ENCODE results near the gene TRIM73.
"Not testable (repeated sequence)": the region's sequence is repeated elsewhere in the genome, so short reads cannot be mapped to it uniquely, and the experiment has no call there.

- TF ChIP-seq, protein P1, sequence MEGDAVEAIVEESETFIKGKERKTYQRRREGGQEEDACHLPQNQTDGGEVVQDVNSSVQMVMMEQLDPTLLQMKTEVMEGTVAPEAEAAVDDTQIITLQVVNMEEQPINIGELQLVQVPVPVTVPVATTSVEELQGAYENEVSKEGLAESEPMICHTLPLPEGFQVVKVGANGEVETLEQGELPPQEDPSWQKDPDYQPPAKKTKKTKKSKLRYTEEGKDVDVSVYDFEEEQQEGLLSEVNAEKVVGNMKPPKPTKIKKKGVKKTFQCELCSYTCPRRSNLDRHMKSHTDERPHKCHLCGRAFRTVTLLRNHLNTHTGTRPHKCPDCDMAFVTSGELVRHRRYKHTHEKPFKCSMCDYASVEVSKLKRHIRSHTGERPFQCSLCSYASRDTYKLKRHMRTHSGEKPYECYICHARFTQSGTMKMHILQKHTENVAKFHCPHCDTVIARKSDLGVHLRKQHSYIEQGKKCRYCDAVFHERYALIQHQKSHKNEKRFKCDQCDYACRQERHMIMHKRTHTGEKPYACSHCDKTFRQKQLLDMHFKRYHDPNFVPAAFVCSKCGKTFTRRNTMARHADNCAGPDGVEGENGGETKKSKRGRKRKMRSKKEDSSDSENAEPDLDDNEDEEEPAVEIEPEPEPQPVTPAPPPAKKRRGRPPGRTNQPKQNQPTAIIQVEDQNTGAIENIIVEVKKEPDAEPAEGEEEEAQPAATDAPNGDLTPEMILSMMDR (IDR thresholded peaks at IDR 0.05): not testable (repeated sequence)
- not testable (repeated sequence) for TF ChIP-seq TCF7L2 (IDR thresholded peaks at IDR 0.05; ENCODE audit: low read depth, low read length); REST (IDR thresholded peaks at IDR 0.05; ENCODE audit: insufficient read depth in 1 of 2, low read depth in 2 of 2, low read length in 1 of 2); SIN3A (IDR thresholded peaks at IDR 0.05; ENCODE audit: borderline replicate concordance, insufficient read depth, low read depth, low read length)
These were observed 20.0 kb downstream of the TRIM73 start for GRCh38 chr7:75415428-75415817.
